Brain pericyte (primary cell): ENCODE measurements around the gene NCOA1.
A peak's percentile ranks its signal among the peaks of the same experiment; 100 is the strongest.
"Not testable (repeated sequence)": the region's sequence is repeated elsewhere in the genome, so short reads cannot be mapped to it uniquely, and the experiment has no call there.

Experiments
- DNase-seq: peaks from one replicate; pipeline ENCODE4 v3.0.0-alpha.2; 2012; ENCODE audit warnings: low read depth, low spot score

Gene NCOA1

DNA sequence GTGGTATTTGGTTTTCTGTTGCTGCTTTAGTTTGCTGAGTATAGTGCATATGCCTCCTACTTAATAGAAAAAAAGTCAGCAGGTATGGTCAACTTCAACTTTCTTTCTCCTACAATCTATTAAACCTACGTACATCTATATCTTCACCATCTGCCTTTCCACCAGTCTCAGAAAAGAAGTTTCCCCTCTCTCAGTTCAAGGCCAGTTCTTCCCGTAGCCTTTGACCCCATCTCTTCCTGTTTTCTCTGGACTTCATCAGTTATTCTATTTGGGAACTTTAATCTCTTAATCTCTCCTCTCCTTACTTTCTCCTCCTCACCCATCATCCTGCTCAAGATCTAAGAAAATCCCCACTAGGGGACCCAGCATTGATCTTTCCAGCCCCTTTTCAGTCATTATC is 296.5 kb downstream of the NCOA1 start:
- no peak for DNase-seq

DNA sequence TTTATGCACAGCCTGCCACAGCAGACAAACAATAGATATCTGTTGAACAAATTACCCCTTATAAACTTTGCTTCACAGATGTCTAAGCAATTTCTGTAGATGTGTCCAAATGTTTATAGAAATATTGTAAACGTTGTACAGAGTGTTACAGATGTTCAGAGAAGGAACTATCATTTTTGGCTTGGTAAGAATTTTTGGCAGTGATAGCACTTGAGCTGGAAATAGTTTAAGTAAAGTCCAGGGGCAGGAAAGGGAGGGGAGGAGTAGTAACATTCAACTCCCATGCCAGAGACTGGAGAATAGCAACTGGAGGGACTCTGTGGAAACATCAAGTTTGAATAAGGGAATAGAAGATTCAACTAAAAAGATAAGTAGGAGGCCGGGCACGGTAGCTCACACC is 297.8 kb downstream of the NCOA1 start:
- DNase-seq: no peak

DNA sequence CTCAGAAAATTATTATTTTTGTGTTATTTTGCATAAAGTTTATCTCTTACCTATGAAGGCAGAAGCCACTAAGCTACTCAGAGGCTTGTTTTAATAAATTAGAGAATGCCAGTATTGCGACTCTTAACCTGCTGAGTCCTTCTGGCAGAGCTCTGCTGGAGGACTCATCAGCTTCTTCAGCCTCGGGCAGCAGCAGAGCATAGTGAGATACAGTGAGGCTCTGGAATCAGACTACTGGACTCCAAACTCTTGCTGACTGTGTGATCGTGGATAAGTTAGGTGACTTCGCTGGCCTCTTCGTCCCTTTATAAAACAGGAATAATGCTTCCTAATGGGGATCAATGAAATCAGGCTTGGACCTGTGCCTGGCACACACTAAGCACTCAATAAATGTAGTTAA is 300.4 kb downstream of the NCOA1 start:
- no peak for DNase-seq

DNA sequence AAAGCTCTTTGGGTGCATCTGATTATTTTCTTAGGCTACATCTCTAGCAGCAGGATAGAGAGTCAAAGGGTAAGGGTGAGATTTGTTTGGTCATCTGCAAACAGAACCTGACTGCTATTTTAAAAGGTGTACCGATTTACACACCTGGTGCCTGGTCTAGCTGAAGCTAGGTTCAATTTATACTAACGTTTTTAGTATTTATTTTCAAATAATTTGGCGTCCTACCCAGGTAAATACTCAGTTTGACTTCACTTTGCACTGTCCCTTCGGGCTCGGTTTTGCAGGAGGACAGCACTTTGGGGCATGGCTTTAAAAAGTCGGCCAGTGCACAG is 301.5 kb downstream of the NCOA1 start:
- no peak for DNase-seq

DNA sequence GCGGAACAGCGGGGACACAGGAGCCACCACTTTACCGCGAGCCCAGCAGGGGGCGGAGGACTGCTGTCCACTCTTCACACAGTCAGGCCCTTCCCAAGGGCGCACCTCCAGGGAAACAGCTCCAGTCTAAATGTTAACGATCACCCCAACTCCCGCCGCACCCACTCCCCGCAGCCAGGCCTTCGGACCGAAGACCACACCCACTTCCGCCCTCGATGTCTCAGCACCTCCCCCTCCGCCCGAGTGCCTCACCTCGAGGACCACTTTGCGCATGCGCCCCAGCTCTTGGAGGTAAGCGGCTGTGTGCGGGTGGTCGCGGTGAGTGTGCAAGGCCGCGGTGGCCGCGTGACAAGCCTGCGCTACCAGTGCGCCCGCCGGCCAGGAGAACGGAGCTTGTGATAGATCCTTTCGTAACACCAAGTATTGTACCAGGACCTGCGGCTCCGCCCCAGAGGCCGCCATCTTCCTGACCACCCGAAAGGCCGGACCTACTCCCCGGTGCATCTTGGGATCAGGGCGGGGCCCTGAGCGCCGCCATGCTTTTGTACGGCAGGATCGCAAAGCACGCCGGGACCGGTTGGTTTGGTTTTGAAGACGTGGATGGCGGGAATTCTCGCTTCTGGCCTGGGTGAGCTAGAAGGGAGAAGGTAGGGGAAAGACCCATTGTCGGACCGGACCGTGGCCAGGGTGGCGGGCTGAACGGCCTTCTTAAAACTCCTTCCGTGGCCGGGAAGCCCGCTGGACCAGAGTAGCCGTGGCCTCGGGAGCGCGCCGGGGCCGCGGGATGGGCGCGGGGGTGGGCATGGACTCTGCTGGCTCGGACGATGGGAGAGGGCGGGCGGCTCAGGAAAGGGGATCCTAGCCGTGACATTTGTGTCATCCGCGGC is 302.1 kb downstream of the NCOA1 start, which contains the start of the genes CENPO and PTRHD1:
TSS of gene CENPO (plus strand) at position 552 of the 887 bp plus-strand sequence. CDS start 495 bp downstream, outside the sequence.
TSS of gene PTRHD1 (minus strand) at position 518 of the 887 bp plus-strand sequence. CDS start at position 504, 14 bp downstream.
- DNase-seq: peak; percentile 91

DNA sequence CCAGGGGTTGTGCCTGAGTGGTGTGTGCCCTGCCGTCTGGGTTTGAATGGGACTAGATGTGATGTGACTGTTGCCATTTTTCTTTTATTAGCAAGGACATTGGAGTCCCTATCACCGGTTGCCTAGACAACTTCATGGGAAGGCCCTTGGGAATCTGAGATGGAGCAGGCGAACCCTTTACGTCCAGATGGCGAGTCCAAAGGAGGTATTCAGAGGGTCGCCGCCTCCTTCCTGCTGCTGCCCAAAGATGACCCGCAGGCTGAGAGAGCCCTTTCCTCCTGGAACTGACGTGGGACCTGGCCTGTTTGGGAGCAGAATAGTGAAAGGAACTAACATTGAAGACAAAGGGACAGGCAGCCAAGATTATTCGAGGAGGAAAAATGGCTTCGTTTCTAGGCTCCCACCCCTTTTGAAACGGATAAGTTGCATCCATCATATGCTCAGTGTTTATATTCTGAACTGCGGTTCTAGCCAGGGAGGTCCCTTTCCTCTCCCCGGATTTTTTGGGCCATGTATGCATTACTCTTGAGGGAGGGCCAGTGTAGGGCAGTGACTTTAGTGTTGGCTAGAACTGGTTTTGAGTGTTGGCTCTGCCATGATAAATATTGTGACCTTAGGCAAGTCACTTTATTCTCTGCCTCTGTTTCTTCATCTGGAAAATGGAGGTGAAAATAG is 302.8 kb downstream of the NCOA1 start:
- DNase-seq: no peak

DNA sequence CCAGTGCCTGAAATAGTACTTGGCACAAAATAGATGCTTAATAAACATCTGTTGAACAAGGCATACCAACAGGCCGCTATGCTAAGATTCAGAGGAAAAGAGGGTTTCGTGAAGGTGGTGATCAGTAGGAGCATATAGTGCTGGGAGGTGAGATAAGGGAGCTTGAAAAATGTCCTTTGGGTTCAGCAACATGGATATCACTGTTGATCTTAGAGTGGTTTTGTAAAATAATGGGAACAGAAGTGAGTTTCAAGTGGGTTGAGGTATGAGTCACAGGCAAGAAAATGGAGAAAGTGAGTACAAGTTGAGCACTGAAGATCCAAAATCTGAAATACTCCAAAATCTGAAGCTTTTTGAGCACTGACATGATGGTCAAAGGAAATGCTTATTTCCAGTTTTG is 306.6 kb downstream of the NCOA1 start:
- no peak for DNase-seq

DNA sequence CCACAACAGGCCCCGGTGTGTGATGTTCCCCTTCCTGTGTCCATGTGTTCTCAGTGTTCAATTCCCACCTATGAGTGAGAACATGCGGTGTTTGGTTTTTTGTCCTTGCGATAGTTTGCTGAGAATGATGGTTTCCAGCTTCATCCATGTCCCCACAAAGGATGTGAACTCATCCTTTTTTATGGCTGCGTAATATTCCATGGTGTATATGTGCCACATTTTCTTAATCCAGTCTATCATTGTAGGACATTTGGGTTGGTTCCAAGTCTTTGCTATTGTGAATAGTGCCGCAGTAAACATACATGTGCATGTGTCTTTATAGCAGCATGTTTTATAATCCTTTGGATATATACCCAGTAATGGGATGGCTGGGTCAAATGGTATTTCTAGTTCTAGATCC is 309.4 kb downstream of the NCOA1 start:
- DNase-seq: not testable (repeated sequence)

DNA sequence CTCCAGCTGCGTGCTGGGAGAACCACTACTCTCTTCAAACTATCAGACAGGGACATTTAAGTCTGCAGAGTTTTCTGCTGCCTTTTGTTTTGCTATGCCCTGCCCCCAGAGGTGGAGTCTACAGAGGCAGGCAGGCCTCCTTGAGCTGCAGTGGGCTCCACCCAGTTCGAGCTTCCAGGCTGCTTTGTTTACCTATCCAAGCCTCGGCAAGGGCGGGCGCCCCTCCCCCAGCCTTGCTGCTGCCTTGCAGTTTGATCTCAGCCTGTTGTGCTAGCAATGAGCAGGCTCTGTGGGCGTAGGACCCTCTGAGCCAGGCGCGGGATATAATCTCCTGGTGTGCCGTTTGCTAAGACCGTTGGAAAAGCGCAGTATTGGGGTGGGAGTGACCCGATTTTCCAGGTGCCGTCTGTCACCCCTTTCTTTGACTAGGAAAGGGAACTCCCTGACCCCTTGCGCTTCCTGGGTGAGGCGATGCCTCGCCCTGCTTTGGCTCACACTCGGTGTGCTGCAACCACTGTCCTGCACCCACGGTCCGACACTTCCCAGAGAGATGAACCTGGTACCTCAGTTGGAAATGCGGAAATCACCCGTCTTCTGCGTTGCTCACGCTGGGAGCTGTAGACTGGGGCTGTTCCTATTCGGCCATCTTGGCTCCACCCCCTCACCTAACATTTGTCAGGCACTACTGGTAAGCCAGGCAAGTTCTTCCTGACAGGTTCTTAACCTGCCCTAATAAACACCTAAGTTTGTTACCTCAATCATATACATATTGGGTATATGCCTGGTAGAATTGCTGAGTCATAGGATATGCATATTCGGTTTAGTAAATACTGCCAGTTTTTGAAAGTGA is 315.0 kb downstream of the NCOA1 start:
- not testable (repeated sequence) for DNase-seq

DNA sequence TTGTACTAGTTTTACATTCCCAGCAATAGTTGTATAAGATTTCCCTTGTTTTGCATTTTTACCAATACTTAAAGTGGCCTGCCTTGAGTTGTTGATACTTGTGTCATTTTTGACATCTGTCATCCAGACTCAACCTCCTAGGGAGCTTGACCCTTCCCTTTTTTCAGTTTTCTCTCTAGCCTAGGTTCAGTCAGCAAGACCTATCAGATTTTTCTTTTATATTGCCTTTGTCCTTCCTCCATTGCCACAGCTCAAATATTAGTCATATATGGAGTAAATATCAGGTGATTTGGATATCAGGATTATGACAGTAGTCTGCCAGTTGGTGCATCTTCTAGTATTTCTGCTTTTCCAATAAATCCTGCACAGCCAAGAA is 315.6 kb downstream of the NCOA1 start:
- DNase-seq: no peak

DNA sequence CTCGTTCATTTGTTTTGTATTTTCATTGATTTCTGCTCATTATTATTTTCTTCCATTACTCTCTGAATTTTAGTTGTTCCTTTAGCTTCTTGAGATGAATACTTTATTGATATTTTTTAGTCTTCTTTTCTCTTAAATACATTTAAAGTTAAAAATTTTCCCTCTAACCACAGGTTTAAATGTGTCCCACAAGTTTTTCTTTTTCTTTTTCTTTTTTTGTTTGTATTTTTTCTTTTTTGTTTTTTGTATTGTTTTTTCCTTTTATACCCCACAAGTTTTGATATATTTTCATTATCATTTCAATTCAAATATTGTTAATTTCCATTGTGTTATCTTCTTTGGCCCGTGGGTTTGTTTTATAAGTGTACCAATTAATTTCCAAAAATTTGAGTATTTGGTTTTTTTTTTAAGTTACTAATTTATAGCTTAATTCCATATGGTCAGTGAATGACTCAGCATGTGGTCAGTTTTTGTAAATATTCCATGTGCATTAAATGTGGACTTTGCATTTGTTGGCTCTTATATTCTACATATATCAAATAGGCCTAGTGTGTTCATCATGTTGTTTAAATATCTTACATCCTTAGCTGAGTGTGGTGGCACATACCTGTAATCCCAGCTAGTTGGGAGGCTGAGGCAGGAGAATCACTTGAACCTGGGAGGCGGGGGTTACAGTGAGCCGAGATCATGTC is 318.4 kb downstream of the NCOA1 start:
- no peak for DNase-seq

DNA sequence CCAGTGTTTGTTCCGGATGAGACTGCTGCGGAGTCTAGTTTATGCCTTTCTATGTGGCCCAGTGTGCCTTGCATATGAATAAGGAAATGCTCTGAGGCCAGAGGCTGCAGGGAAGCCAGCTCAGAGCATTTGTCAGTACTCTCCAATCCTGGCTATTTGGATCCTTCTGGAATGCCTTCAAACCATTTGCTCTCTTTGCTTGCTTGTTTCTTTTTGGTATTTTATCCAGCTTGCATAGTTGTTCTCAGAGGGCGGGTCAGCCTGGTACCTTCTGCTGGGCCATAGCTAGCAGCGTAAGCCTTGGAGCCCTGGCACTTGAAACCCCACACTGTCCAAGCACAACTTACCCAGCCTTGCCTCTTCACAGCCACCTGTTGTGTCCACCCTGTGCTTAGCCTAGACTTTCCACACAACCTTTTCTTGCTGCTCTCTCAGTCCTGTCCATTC is 322.7 kb downstream of the NCOA1 start:
- DNase-seq: no peak

DNA sequence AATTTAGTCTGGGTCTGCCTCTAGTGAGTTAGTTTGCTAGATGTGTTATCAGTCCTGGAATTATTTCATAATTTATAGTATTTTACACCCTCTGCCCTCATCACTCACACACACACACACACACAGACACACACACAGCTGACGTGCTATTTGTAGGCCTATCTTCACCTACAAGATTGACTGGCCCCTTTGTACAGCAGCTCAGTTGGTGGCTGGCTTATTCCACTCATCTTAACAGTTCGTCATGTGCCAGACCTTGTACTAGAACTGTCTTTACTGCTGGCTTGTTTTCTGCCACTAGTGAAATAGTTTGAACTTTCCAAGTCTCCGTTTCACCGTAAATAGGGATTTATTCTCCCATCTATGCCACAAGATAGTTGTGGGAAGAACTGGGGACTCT is 323.5 kb downstream of the NCOA1 start:
- DNase-seq: no peak

DNA sequence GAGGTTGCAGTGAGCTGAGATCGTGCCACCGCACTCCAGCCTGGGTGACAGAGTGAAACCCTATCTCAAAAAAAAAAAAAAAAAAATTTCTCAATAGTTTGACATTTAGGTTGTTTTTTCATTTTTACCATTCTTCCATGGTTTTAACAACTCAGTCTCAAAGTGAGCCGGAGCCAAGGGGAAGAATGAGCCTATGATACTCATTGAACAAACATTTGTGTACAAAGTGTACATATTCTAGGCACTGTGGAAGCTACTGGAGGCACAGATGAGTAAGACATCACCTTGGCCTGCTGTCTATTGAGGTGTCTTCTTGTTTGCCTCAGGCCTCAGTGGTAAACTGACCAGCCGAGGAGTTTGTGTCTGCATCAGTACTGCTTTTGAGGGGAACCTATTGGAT is 324.1 kb downstream of the NCOA1 start:
- no peak for DNase-seq

DNA sequence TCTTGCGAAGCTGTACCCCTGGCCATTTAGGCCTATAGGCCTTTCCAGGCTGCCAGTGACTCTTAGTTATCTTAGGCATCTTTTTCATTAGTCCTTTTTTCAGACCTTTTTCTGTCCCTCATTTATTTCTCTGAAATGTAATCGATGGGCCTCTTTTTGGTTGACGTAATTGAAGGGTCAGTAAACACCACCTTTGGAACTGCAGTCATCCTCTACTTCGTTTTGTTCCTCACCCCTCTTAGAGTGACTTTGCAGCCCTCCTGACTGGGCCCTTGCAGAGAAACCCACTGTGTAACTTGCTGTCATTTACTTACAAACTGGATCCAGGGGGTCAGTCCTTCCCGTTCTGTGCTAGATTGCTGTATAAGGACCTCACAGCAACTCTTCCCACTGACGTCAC is 325.4 kb downstream of the NCOA1 start:
- DNase-seq: no peak

DNA sequence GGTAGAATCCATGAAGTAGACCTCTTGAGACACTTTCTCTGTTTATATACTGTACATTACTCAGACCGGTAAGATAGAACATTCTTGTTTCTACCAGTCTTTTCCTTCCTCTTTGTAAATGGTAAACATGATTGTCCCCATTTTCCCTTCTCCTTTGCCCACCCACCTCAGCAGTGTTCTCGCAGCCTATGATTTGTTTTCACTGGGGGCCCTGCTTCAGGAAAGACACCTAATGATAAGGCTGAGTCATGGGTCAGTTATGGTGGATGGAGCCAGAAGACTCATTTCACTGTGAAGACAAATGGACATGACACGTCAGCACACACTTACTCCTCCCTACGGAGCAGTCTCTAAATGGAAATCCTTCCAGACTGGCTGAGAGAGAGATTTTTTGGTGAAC is 325.8 kb downstream of the NCOA1 start:
- no peak for DNase-seq

DNA sequence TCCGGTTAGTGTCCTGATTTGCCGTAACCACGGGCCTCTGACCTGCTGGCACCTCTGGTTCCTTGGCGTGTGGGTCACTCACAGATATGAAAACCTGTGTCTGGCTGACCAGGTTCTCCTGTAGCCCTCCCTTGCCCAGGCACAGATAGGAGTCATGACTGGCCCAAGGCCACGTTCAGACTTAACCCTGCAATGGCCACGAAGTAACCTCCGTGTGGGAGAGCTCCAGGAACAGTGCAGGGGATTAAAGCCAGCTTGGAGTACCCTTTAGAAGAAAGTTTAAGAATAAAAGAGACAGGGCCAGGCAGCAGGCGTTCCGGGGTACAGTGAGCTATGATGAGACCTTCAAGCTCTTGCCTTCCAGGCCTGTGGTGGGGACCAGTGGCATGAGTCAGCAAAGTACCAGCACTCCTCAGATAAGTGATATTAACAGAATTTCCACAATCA is 327.7 kb downstream of the NCOA1 start:
- DNase-seq: no peak

DNA sequence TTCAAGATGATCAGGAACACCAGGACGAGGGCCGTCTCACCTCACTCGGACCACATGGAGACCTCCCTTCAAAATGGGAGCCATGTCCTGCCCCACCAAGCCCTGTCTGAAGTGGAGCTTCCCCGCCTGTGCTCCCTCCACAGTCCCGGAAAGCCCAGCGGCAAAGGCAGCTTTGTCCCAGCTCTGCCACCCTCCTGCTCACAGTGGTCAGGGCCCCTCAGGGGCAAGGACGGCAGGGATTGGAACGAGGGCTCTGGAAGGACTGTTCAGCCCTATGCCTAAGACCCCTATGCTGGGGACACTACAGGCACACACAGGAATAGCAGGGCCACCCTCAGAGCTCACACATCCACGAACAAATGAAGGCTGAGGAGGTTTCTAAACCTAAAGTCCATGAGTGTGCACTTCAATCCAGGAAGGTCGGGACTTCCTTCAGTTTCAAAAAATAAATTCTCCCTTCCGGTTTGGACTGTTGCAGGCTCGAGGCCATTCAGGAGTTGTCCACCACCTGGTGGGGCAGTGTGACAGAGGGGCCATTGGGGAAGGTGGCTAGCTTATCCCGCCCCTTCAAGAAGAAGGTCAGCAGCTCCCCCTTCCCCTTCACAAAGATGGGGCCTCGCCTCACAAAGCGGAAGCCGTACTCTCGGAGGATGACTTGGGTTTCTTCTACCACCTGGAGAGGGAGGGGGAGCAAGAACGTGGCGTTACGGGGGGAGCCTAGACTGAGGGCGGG is 328.6 kb downstream of the NCOA1 start:
- DNase-seq: no peak

DNA sequence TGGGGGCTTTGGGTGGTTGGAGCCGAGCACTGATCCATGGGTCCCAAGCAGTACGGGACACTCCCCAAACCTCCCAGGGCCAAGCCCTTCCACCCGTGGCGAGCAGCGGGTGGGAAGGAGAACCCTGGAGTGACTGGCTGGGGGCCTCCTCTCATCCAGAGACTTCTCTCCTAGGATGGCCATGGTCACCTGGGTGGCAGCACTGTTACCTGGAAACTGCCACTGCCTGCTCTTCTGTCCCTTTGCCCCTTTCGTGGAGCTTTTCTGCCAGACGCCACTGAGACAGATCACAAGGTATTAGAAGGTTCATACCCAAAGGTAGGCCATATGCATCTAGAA is 329.1 kb downstream of the NCOA1 start:
- no peak for DNase-seq
